ENCODE data around the gene CRTC1. TPM values are rescaled to one million over a fixed set of nuclear protein-coding genes. Genes with fewer than 3 reads are reported as not detected.
A peak's percentile ranks its signal among the peaks of the same experiment; 100 is the strongest.
"Not testable (repeated sequence)": the region's sequence is repeated elsewhere in the genome, so short reads cannot be mapped to it uniquely, and the experiment has no call there.

CRTC1 gene
- total RNA-seq, 1 donor from 2014 or later = 39.7 TPM

DNA sequence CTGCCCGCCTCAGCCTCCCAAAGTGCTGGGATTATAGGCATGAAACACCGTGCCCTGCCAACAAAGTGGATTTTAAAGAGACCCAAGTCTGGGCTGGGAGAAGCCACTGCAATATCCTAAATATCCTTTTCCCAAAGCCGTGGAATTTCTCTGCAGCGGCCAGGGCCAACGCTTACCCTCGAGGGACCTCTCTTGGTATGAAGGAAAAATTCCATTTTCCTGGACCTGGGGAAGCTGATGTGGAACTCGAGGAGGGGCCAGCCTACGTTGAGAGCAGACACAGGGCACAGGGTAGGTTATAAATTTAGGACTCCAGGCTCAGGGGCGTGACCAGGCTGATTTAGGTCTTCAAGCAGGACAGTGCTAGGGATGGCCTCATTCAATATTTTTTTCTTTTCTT is 130.6 kb downstream of the CRTC1 start:
- Mint-ChIP-seq H3K27ac (no peak overlapping the region), H3K9me3 (ENCODE audit: low read depth) (no peaks in the 10 kb centered on the region)

DNA sequence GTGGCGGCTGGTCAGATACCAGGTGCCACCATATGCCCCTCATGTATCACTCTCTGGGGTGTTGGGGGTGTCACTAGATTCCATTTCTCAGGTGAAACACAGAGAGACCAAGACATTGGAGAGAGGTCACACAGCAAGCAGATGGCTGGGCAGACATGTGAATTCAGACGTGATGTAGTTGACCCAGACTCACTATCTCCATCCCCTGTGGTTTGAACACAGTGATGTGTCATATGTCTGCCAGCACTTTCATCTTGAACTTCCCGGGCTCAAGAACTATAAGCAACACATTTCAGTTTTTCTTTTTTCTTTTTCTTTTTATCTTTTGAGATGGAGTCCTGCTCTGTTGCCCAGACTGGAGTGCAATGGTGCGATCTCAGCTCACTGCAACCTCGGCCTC is 132.2 kb downstream of the CRTC1 start:
- Mint-ChIP-seq H3K4me3 (ENCODE audit: low read depth) (no peak overlapping the region), H3K4me1 (ENCODE audit: low read depth) (no peaks in the 10 kb centered on the region), H3K27ac (no peak overlapping the region), H3K36me3 (ENCODE audit: insufficient read depth) (no peaks in the 10 kb centered on the region), H3K27me3 (peaks cover 7% of the 10 kb centered on the region), H3K9me3 (ENCODE audit: low read depth) (no peaks in the 10 kb centered on the region)
- TF ChIP-seq, protein P1, sequence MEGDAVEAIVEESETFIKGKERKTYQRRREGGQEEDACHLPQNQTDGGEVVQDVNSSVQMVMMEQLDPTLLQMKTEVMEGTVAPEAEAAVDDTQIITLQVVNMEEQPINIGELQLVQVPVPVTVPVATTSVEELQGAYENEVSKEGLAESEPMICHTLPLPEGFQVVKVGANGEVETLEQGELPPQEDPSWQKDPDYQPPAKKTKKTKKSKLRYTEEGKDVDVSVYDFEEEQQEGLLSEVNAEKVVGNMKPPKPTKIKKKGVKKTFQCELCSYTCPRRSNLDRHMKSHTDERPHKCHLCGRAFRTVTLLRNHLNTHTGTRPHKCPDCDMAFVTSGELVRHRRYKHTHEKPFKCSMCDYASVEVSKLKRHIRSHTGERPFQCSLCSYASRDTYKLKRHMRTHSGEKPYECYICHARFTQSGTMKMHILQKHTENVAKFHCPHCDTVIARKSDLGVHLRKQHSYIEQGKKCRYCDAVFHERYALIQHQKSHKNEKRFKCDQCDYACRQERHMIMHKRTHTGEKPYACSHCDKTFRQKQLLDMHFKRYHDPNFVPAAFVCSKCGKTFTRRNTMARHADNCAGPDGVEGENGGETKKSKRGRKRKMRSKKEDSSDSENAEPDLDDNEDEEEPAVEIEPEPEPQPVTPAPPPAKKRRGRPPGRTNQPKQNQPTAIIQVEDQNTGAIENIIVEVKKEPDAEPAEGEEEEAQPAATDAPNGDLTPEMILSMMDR (IDR thresholded peaks at IDR 0.05; ENCODE audit: unreplicated experiment) = no peak
- no peak for DNase-seq (ENCODE audit: low spot score, unreplicated experiment)

More for the DNA sequence above, 130.6 kb downstream of the CRTC1 start:
- no peak for DNase-seq (ENCODE audit: low spot score, unreplicated experiment)
- TF ChIP-seq, protein P1 (IDR thresholded peaks at IDR 0.05; ENCODE audit: unreplicated experiment) = no peak
- no peak overlapping the region for H3K4me3 Mint-ChIP-seq (ENCODE audit: low read depth)
- no peaks in the 10 kb centered on the region for H3K36me3 Mint-ChIP-seq (ENCODE audit: insufficient read depth)
- H3K27me3 Mint-ChIP-seq = peaks cover 11% of the 10 kb centered on the region
- no peaks in the 10 kb centered on the region for H3K4me1 Mint-ChIP-seq (ENCODE audit: low read depth)

DNA sequence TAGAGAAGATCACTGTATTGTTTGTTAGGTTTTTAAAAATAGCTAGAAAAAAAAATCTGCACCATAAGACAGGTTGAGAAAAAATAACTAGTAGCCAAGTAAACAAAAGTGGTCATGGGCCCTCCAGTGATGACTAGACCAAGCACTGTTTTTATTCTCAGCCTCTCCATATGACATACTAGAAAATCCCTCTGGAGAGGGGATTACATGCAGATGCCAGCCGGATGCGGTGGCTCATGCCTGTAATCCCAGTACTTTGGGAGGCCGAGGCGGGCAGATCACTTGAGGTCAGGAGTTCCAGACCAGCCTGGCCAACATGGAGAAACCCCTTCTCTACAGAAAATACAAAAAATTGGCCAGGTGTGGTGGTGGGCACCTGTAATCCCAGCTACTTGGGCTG is 133.2 kb downstream of the CRTC1 start:
- H3K4me3 Mint-ChIP-seq (ENCODE audit: low read depth); H3K27ac Mint-ChIP-seq; DNase-seq (ENCODE audit: low spot score, unreplicated experiment); H3K27me3 Mint-ChIP-seq; H3K4me1 Mint-ChIP-seq (ENCODE audit: low read depth); H3K9me3 Mint-ChIP-seq (ENCODE audit: low read depth); H3K36me3 Mint-ChIP-seq (ENCODE audit: insufficient read depth): not testable (repeated sequence)

DNA sequence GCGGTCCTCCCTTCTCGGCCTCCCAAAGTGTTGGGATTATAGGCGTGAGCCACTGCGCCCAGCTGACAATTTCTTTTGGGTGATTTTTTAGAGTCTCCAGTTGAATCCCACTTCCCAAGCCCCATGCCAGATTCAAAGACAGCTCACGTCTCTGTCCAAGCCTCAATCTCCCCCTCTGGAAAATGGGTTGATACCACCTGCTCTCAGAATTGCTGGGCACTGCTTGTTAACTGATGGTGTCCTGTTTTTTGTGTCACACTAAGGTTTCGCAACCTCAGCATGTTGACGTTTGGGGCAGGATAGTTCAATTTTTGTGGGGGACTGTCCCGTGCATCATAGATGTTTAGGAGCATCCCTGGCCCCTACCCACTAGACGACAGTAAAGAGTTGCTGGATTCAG is 134.1 kb downstream of the CRTC1 start:
- DNase-seq (ENCODE audit: low spot score, unreplicated experiment) = no peak
- H3K9me3 Mint-ChIP-seq (ENCODE audit: low read depth) = no peaks in the 10 kb centered on the region
- no peak overlapping the region for H3K4me3 Mint-ChIP-seq (ENCODE audit: low read depth)
- H3K36me3 Mint-ChIP-seq (ENCODE audit: insufficient read depth) = no peaks in the 10 kb centered on the region
- no peaks in the 10 kb centered on the region for H3K4me1 Mint-ChIP-seq (ENCODE audit: low read depth)
- no peak overlapping the region for H3K27ac Mint-ChIP-seq
- TF ChIP-seq, protein P1 (IDR thresholded peaks at IDR 0.05; ENCODE audit: unreplicated experiment) = no peak
- peaks cover 4% of the 10 kb centered on the region for H3K27me3 Mint-ChIP-seq

DNA sequence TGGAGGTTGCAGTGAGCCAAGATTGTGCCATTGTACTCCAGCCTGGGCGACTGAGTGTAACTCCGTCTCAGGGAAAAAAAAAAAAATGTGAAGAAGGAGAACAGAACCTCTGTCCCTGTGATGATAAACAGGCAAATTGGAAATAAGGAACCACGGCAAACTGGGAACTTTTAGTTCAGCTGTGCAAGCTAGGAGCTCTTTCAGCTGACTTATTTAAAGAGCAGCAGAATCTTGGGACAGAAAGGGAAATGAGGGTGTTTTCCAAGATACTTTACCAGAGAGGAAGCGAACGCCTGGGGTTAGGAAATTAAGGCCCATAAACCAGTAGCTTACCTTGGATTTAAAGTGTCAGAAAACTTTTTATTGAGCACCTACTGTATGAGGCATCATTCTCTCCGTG is 145.3 kb downstream of the CRTC1 start:
- peaks cover 4% of the 10 kb centered on the region for H3K27me3 Mint-ChIP-seq
- peaks cover 1% of the 10 kb centered on the region for H3K36me3 Mint-ChIP-seq (ENCODE audit: insufficient read depth)
- no peak overlapping the region for H3K4me3 Mint-ChIP-seq (ENCODE audit: low read depth)
- no peak for DNase-seq (ENCODE audit: low spot score, unreplicated experiment)
- peaks cover 7% of the 10 kb centered on the region for H3K9me3 Mint-ChIP-seq (ENCODE audit: low read depth)
- H3K4me1 Mint-ChIP-seq (ENCODE audit: low read depth) = peaks cover 8% of the 10 kb centered on the region
- no peak overlapping the region for H3K27ac Mint-ChIP-seq
- TF ChIP-seq, protein P1 (IDR thresholded peaks at IDR 0.05; ENCODE audit: unreplicated experiment) = no peak

DNA sequence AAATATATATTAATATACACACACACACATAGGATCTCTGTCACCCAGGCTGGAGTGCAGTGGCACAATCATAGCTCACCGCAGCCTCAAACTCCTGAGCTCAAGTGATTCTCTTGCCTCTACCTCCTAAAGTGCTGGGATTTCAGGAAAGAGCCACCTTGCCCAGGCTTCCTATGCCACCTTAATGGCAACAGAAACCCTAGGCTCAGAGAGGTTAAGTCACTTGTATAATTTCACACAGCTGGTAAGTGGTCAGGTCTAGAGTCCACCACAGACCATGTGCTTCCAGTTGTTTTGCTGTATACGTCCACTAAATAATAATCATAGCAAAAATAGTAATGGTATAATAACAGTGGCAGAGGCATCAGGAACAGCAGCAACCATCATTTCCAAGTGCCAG is 147.0 kb downstream of the CRTC1 start:
- peaks cover 4% of the 10 kb centered on the region for H3K27me3 Mint-ChIP-seq

More for the DNA sequence above, 147.0 kb downstream of the CRTC1 start:
- TF ChIP-seq, protein P1 (IDR thresholded peaks at IDR 0.05; ENCODE audit: unreplicated experiment) = no peak
- H3K27ac Mint-ChIP-seq = no peak overlapping the region
- peaks cover 1% of the 10 kb centered on the region for H3K36me3 Mint-ChIP-seq (ENCODE audit: insufficient read depth)
- no peak for DNase-seq (ENCODE audit: low spot score, unreplicated experiment)
- peaks cover 7% of the 10 kb centered on the region for H3K9me3 Mint-ChIP-seq (ENCODE audit: low read depth)
- peak overlapping the region; percentile 54 for H3K4me3 Mint-ChIP-seq (ENCODE audit: low read depth)
- H3K4me1 Mint-ChIP-seq (ENCODE audit: low read depth) = peaks cover 22% of the 10 kb centered on the region

Data from progenitor cell of endocrine pancreas (in vitro differentiated cells).